Astrocyte (in vitro differentiated cells and primary cell): Measurements from ENCODE around the gene FRY. TPM values are rescaled to one million over a fixed set of nuclear protein-coding genes. Genes with fewer than 3 reads are reported as not detected.

Experiments
- DNase-seq: peaks from one replicate; pipeline ENCODE4 v3.0.0-alpha.2; 2010; ENCODE audit warnings: low read depth
- FAIRE-seq: peaks from 2 replicates; lab custom pipeline; 2011; peaks lifted over from hg19 to GRCh38; lab: Jason Lieb, UNC
- H2AFZ ChIP-seq: 2 replicates; pipeline ENCODE4 v1.6.0; 2012; ENCODE audit warnings: low read depth, low read length, inconsistent platforms
- H3K27ac ChIP-seq: 2 replicates; pipeline ENCODE4 v1.5.1; 2011; ENCODE audit warnings: low read depth, low read length, inconsistent platforms
- H3K27me3 ChIP-seq: 2 replicates; pipeline ENCODE4 v1.6.0; 2011; ENCODE audit warnings: low read length, inconsistent platforms; ENCODE audit not compliant: insufficient read depth
- H3K36me3 ChIP-seq: 2 replicates; pipeline ENCODE4 v1.5.1; 2011; ENCODE audit warnings: low read length, inconsistent platforms; ENCODE audit not compliant: insufficient read depth
- H3K4me1 ChIP-seq: 2 replicates; pipeline ENCODE4 v1.5.1; 2011; ENCODE audit warnings: low read length, inconsistent platforms; ENCODE audit not compliant: insufficient read depth
- H3K4me2 ChIP-seq: 2 replicates; pipeline ENCODE4 v1.6.0; 2012; ENCODE audit warnings: low read length, inconsistent platforms
- H3K4me3 ChIP-seq: 2 replicates; pipeline ENCODE4 v1.5.1; 2011; ENCODE audit warnings: low read depth, mild to moderate bottlenecking, low read length, inconsistent platforms; ENCODE audit not compliant: insufficient read depth
- H3K79me2 ChIP-seq: 2 replicates; pipeline ENCODE4 v1.6.0; 2012; ENCODE audit warnings: mild to moderate bottlenecking, low read length, inconsistent platforms; ENCODE audit not compliant: insufficient read depth
- H3K9ac ChIP-seq: 2 replicates; pipeline ENCODE4 v1.6.0; 2012; ENCODE audit warnings: mild to moderate bottlenecking, low read length, inconsistent platforms
- H3K9me3 ChIP-seq: 2 replicates; pipeline ENCODE4 v1.5.1; 2012; ENCODE audit warnings: low read depth, mild to moderate bottlenecking, low read length, inconsistent platforms; ENCODE audit not compliant: insufficient read depth
- H4K20me1 ChIP-seq: 2 replicates; pipeline ENCODE4 v1.6.0; 2012; ENCODE audit warnings: low read length, inconsistent platforms; ENCODE audit not compliant: insufficient read depth
- H3K27ac Mint-ChIP-seq: one replicate; pipeline ENCODE4 v1.8.0; 2021; ENCODE audit warnings: mild to moderate bottlenecking, mixed read lengths; ENCODE audit not compliant: unreplicated experiment
- H3K27me3 Mint-ChIP-seq: one replicate; pipeline ENCODE4 v1.8.0; 2021; ENCODE audit warnings: low read depth, mixed read lengths; ENCODE audit not compliant: unreplicated experiment
- H3K36me3 Mint-ChIP-seq: one replicate; pipeline ENCODE4 v1.8.0; 2021; ENCODE audit warnings: low read depth, mixed read lengths; ENCODE audit not compliant: unreplicated experiment
- H3K4me1 Mint-ChIP-seq: one replicate; pipeline ENCODE4 v1.8.0; 2021; ENCODE audit warnings: low read depth, mixed read lengths; ENCODE audit not compliant: unreplicated experiment
- H3K4me3 Mint-ChIP-seq: one replicate; pipeline ENCODE4 v1.8.0; 2021; ENCODE audit warnings: mild to moderate bottlenecking, moderate library complexity, mixed read lengths; ENCODE audit not compliant: unreplicated experiment
- H3K9me3 Mint-ChIP-seq: one replicate; pipeline ENCODE4 v1.8.0; 2021; ENCODE audit warnings: mild to moderate bottlenecking, mixed read lengths; ENCODE audit not compliant: unreplicated experiment
- CTCF ChIP-seq: IDR thresholded peaks from 2 replicates; pipeline ENCODE4 v1.5.1; 2011; ENCODE audit warnings: low read depth, mild to moderate bottlenecking, inconsistent platforms, low read length, moderate library complexity; ENCODE audit not compliant: insufficient read depth
- EZH2 ChIP-seq: IDR thresholded peaks from 2 replicates; pipeline ENCODE4 v1.6.1; 2012; ENCODE audit warnings: mild to moderate bottlenecking, low read length, inconsistent platforms; ENCODE audit not compliant: insufficient read depth
- total RNA-seq: library from RNA; stranded (reverse); gene quantifications from 2 replicates; pipeline ENCODE4 v1.2.1, GENCODE V29; 2021

The FRY gene
- total RNA-seq, 1 donor from 2014 or later, result 4.6 TPM

- Mint-ChIP-seq H3K27ac (no peak overlapping the region), H3K27me3 (no peaks in the 10 kb centered on the region)
Measured at GRCh38 chr13:32347651-32348050, 316.1 kb downstream of the FRY start.

More at GRCh38 chr13:32347651-32348050, 316.1 kb downstream of the FRY start:
- no peaks in the 10 kb centered on the region for H3K4me1 Mint-ChIP-seq
- FAIRE-seq (no peak), DNase-seq (no peak)
- Histone ChIP-seq H2AFZ (no peak overlapping the region), H3K4me1 (no peaks in the 10 kb centered on the region), H3K79me2 (no peaks in the 10 kb centered on the region), H3K36me3 (peaks cover 3% of the 10 kb centered on the region), H3K4me3 (no peak overlapping the region), H3K27ac (no peak overlapping the region), H3K9ac (no peak overlapping the region), H3K27me3 (no peaks in the 10 kb centered on the region), H3K9me3 (no peaks in the 10 kb centered on the region), H4K20me1 (no peaks in the 10 kb centered on the region), H3K4me2 (no peak overlapping the region)
- TF ChIP-seq CTCF (no peak), EZH2 (no peak)
- no peaks in the 10 kb centered on the region for H3K9me3 Mint-ChIP-seq
- H3K36me3 Mint-ChIP-seq, result no peaks in the 10 kb centered on the region
- no peak overlapping the region for H3K4me3 Mint-ChIP-seq
